ENCODE results near the gene TLE2. TPM values are rescaled to one million over a fixed set of nuclear protein-coding genes. Genes with fewer than 3 reads are reported as not detected.

Gene TLE2
- total RNA-seq, 2 experiments from 2014 or later = 0.47 to 1.0 TPM

DNA sequence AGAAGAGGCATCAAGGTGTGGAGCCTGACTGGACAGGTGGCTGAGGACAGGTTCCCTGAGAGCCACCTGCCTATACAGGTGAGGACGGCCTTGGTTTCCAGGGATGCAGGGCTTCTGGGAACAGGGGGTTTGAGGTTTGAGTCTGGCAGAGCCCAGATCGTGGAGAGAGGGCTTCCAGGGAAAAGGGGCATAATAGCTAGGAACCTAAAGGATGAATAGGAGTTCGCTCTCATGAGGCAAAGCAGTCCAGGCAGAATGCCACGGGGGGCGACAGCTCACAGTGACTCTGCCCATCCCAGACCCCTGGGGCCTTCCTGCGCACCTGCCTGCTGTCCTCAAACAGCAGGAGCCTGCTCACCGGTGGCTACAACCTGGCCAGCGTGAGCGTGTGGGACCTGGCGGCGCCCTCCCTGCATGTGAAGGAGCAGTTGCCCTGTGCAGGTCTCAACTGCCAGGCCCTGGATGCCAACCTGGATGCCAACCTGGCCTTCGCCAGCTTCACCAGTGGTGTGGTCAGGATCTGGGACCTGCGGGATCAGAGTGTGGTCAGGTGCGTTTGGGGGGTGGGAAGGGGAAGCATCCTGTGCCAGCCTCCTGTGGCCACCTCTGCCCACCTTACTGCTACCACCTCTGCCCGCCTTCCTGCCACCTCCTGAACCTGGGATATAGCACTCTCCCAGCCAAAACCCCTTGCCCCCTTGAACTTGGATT lies 39.7 kb downstream of the TLE2 start:
- H3K36me3 Mint-ChIP-seq = no peaks in the 10 kb centered on the region
- CTCF ChIA-PET = no interaction called here
- no peaks in the 10 kb centered on the region for H3K9me3 Mint-ChIP-seq (ENCODE audit: low read depth)
- H3K27ac Mint-ChIP-seq = no peak overlapping the region
- no peak for DNase-seq
- no peak overlapping the region for H3K4me3 Mint-ChIP-seq
- H3K27me3 Mint-ChIP-seq = peaks cover 5% of the 10 kb centered on the region
- H3K4me1 Mint-ChIP-seq = no peaks in the 10 kb centered on the region
- ATAC-seq = no peak

GRCh38 chr19:2988568-2988967 lies 40.5 kb downstream of the TLE2 start:
- DNase-seq (no peak), ATAC-seq (no peak)
- Mint-ChIP-seq H3K9me3 (ENCODE audit: low read depth) (no peaks in the 10 kb centered on the region), H3K4me3 (no peak overlapping the region), H3K4me1 (no peaks in the 10 kb centered on the region), H3K27me3 (peaks cover 8% of the 10 kb centered on the region), H3K36me3 (no peaks in the 10 kb centered on the region), H3K27ac (no peak overlapping the region)
- CTCF ChIA-PET = no interaction called here

- DNase-seq = no peak
- CTCF ChIA-PET = no interaction called here
- no peak for ATAC-seq
- H3K9me3 Mint-ChIP-seq (ENCODE audit: low read depth) = no peaks in the 10 kb centered on the region
- peaks cover 15% of the 10 kb centered on the region for H3K27me3 Mint-ChIP-seq
- H3K4me1 Mint-ChIP-seq = no peaks in the 10 kb centered on the region
- H3K27ac Mint-ChIP-seq = no peak overlapping the region
- no peaks in the 10 kb centered on the region for H3K36me3 Mint-ChIP-seq
- no peak overlapping the region for H3K4me3 Mint-ChIP-seq
Measured at GRCh38 chr19:2987797-2988196, 41.3 kb downstream of the TLE2 start.

DNA sequence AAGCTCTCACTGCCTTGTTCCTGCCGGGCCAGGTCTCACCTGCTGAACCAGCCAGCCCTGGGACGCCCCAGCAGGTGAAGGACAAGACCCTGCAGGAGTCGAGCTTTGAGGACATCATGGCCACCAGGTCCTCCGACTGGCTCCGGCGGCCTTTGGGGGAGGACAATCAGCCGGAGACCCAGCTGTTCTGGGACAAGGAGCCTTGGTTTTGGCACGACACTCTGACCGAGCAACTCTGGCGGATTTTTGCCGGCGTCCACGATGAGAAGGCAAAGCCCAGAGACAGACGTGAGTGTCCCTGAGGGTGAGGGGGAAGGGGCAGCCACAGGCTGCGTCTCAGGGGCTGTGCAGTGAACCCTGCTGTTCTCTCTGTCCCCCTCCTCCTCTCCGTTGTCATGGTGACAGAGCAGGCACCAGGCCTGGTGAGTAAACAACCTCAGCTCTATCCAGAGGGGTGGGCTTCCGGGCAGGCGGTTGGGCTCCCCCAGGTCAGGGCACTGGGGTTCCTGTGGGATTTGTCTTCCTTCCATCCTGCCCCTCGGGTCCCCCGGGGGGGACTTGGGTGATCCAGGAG lies 42.0 kb downstream of the TLE2 start:
- Mint-ChIP-seq H3K4me3 (no peak overlapping the region), H3K27ac (no peak overlapping the region), H3K36me3 (no peaks in the 10 kb centered on the region), H3K27me3 (peaks cover 15% of the 10 kb centered on the region), H3K4me1 (no peaks in the 10 kb centered on the region), H3K9me3 (ENCODE audit: low read depth) (no peaks in the 10 kb centered on the region)
- DNase-seq (no peak), ATAC-seq (no peak)
- CTCF ChIA-PET = no interaction called here

DNA sequence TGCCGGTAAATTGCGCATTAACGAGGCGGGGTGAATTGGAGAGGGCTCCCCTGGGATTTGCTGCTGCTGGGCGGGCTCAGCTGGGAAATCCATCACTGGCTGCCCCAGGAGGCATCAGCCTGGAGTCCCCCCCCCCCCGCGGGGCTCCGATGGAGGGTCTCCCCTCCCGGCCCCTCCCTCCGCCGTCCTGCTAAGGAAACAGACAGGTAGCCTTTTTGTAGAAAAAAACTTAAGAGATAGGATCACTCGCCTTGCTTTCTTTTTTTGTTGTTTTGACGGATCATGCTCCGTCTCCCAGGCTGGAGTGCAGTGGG lies 44.9 kb downstream of the TLE2 start:
- DNase-seq = no peak
- H3K9me3 Mint-ChIP-seq (ENCODE audit: low read depth) = no peaks in the 10 kb centered on the region
- H3K4me3 Mint-ChIP-seq = no peak overlapping the region
- H3K27me3 Mint-ChIP-seq = peaks cover 19% of the 10 kb centered on the region
- no peak for ATAC-seq
- H3K4me1 Mint-ChIP-seq = no peaks in the 10 kb centered on the region
- CTCF ChIA-PET = no interaction called here
- no peaks in the 10 kb centered on the region for H3K36me3 Mint-ChIP-seq
- H3K27ac Mint-ChIP-seq = no peak overlapping the region

DNA sequence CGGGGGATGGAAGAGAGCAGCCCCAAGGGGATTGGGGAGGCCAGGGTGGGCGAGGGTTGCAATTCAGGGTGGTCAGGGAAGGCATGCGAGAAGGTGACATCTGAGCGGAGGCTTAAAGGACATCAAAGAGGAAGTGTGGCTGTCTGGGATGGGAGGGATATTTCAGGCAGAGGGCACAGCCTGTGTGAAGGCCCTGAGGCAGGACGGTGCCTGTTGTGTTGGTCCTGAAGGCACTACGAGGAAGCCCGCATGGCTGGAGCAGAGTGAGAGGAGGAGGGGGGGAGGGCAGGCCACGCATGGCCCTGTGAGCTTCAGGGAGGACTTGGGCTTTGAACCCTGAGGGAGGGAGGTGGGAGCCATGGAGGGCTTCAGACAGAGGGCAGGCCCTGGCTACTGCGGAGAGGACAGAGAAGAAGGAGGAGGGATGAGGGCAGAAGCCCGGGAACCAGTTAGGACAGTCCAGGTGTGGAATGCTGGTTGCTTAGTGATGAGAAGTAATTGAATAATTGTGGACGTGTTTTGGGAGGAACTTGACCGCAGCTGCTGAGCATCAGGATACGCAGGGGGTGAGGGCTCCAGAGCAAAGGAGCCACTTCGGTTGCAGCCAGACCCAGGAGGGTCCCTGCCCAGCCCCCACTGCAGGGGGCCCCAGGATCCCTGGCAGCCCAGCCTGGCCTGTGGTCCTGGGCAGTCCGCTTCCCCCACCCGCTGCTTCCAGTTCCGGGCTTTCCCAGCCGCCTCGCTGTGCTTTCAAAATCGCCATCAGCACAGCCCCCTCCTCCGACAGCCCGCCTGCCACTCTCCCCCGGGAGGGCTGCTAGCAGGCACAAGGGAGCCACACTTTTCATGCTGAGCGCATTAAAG lies 45.5 kb downstream of the TLE2 start:
- no peak overlapping the region for H3K4me3 Mint-ChIP-seq
- peaks cover 19% of the 10 kb centered on the region for H3K27me3 Mint-ChIP-seq
- no peak overlapping the region for H3K27ac Mint-ChIP-seq
- H3K4me1 Mint-ChIP-seq = no peaks in the 10 kb centered on the region
- no peaks in the 10 kb centered on the region for H3K9me3 Mint-ChIP-seq (ENCODE audit: low read depth)
- CTCF ChIA-PET = interaction anchor here (0.5 kb wide), 1 partner anchor 13 kb away, joined by 3 read pairs; no protein-coding TSS in a partner anchor
- no peaks in the 10 kb centered on the region for H3K36me3 Mint-ChIP-seq
- ATAC-seq (no peak), DNase-seq (no peak)

DNA sequence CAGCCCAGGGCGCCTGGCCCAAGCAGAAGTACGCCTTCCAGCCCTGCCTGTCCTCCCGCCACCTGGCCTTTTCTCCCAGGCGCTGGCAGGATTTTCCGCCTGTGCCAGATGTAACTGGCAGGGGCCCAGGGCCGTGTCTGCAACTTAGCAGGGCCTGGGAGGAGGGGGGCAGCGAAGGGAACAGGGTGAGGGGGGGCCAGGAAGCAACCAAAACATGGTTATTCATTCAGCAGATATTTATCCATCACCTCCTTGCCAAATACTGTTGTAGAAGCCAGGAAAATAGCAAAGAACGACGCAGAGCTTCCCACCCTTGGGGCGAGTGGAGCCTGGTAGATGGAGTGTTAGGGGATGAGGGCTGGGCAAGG lies 46.1 kb downstream of the TLE2 start:
- Mint-ChIP-seq H3K4me1 (peaks cover under 1% of the 10 kb centered on the region), H3K27me3 (peaks cover 19% of the 10 kb centered on the region), H3K4me3 (no peak overlapping the region), H3K36me3 (no peaks in the 10 kb centered on the region), H3K9me3 (ENCODE audit: low read depth) (no peaks in the 10 kb centered on the region), H3K27ac (no peak overlapping the region)
- DNase-seq (no peak), ATAC-seq (no peak)
- CTCF ChIA-PET = interaction anchor here (0.5 kb wide), 1 partner anchor 12 kb away, joined by 3 read pairs; no protein-coding TSS in a partner anchor

DNA sequence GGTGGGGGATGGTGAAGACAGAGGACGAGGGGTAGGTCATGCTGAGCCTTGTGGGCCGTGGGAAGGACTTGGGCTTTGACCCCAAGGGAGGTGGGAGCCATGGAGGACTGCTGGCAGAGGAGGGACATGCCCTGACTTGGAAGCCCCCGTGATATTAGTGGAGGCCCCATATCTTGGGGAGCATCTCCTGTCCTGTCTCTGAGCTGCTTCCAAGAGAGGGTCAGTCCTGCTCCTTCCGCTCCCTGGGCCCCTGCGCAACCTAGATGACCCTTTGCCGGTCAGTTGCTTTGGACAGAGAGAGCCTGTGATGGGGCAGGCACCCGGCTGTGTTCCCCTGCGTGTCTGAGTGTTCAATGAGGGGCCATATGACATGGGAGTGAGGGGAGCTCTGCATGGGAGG lies 46.5 kb downstream of the TLE2 start:
- H3K27ac Mint-ChIP-seq = no peak overlapping the region

GRCh38 chr19:2981898-2982297 lies 47.2 kb downstream of the TLE2 start:
- no peaks in the 10 kb centered on the region for H3K9me3 Mint-ChIP-seq (ENCODE audit: low read depth)
- H3K27me3 Mint-ChIP-seq = peaks cover 19% of the 10 kb centered on the region
- ATAC-seq (no peak), DNase-seq (no peak)
- H3K4me1 Mint-ChIP-seq = peaks cover 9% of the 10 kb centered on the region
- no peak overlapping the region for H3K4me3 Mint-ChIP-seq
- H3K27ac Mint-ChIP-seq = no peak overlapping the region
- CTCF ChIA-PET = interaction anchor here (0.7 to 1.6 kb wide), 2 partner anchors 19 to 1078 kb away, joined by 3 to 5 read pairs; no protein-coding TSS in a partner anchor
- H3K36me3 Mint-ChIP-seq = no peaks in the 10 kb centered on the region

More for the DNA sequence above, 46.5 kb downstream of the TLE2 start:
- Mint-ChIP-seq H3K36me3 (no peaks in the 10 kb centered on the region), H3K4me3 (no peak overlapping the region), H3K27me3 (peaks cover 19% of the 10 kb centered on the region), H3K4me1 (peaks cover 5% of the 10 kb centered on the region), H3K9me3 (ENCODE audit: low read depth) (no peaks in the 10 kb centered on the region)
- CTCF ChIA-PET = interaction anchor here (0.7 kb wide), 1 partner anchor 1077 kb away, joined by 3 read pairs; no protein-coding TSS in a partner anchor
- no peak for ATAC-seq
- no peak for DNase-seq

DNA sequence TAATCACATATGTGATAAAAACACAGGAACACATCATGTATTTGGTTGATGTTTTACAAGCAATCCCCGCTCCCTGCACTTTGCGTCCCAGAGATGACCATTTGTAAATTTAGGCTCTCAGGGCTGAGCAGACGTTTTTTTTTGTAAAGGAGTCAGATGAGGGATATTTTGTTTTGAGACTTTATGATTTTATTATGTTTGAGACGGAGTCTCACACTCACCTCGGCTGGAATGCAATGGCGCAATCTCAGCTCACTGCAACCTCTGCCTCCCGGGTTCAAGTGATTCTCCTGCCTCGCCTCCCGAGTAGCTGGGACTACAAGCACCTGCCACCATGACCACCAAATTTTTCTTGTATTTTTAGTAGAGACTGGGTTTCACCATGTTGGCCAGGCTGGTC lies 50.3 kb downstream of the TLE2 start:
- CTCF ChIA-PET = interaction anchor here (1.1 to 5.2 kb wide), 2 partner anchors 15 to 26 kb away, joined by 3 to 27 read pairs; no protein-coding TSS in a partner anchor
- Mint-ChIP-seq H3K27me3 (peaks cover 23% of the 10 kb centered on the region), H3K4me3 (no peak overlapping the region), H3K36me3 (no peaks in the 10 kb centered on the region), H3K4me1 (peaks cover 22% of the 10 kb centered on the region), H3K9me3 (ENCODE audit: low read depth) (no peaks in the 10 kb centered on the region), H3K27ac (no peak overlapping the region)
- DNase-seq = no peak
- ATAC-seq = no peak

DNA sequence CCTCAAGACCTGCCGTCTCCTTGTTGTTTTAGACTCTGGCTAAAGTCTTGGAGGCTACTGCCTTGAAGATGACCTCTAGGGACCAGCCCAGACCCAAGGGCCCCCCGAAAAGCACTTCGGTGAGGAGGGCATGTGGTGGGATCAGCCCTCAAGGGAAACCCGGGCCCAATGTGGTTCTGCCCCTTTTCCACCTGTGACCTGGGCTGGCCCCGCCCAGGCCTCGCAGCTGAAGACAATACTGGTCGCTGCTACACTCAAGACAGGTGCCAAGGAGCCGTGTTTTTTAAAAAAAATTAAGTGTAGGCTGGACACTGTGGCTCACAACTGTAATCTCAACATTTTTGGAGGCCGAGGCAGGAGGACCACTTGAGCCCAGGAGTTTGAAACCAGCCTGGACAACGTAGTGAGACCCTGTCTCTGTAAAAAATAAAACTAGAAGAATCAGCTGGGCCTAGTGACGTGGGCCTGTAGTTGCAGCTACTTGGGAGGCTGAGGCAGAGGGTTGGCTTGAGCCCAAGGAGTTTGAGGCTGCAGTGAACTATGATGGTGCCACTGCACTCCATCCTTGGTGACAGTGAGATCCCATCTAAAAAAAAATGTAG lies 50.8 kb downstream of the TLE2 start:
- CTCF ChIA-PET = interaction anchor here (0.9 to 5.2 kb wide), 9 partner anchors 12 to 495 kb away, joined by 3 to 27 read pairs (median 3); no protein-coding TSS in a partner anchor
- ATAC-seq (no peak), DNase-seq (no peak)
- peaks cover 19% of the 10 kb centered on the region for H3K27me3 Mint-ChIP-seq
- no peak overlapping the region for H3K27ac Mint-ChIP-seq
- H3K4me1 Mint-ChIP-seq = peaks cover 22% of the 10 kb centered on the region
- H3K36me3 Mint-ChIP-seq = no peaks in the 10 kb centered on the region
- no peaks in the 10 kb centered on the region for H3K9me3 Mint-ChIP-seq (ENCODE audit: low read depth)
- no peak overlapping the region for H3K4me3 Mint-ChIP-seq

GRCh38 chr19:2977746-2978138 lies 51.3 kb downstream of the TLE2 start:
- no peak for DNase-seq
- ATAC-seq = no peak
- Mint-ChIP-seq H3K9me3 (ENCODE audit: low read depth) (no peaks in the 10 kb centered on the region), H3K36me3 (no peaks in the 10 kb centered on the region), H3K4me3 (peak overlapping the region; percentile 67), H3K4me1 (peaks cover 22% of the 10 kb centered on the region), H3K27ac (peak overlapping the region; percentile 59), H3K27me3 (peaks cover 15% of the 10 kb centered on the region)
- CTCF ChIA-PET = interaction anchor here (0.9 to 5.2 kb wide), 10 partner anchors 11 to 495 kb away, joined by 3 to 27 read pairs (median 4); no protein-coding TSS in a partner anchor

Measured in activated CD8-positive, alpha-beta memory T cell treated with anti-CD3 and anti-CD28 coated beads, Interleukin-2, amount 10 ng/mL, durations not matched to agents 7 days and 5 days (primary cell).